Activated naive CD8-positive, alpha-beta T cell treated with anti-CD3 and anti-CD28 coated beads, Interleukin-2, amount 50 U/mL, for 16 hours (primary cell): ENCODE measurements around the gene CEP164.

Experiments
- DNase-seq: peaks from one replicate; pipeline ENCODE4 v3.0.0-alpha.2; 2020; ENCODE audit warnings: low read depth, low spot score

The CEP164 gene

GRCh38 chr11:117420598-117420997 lies 92.9 kb downstream of the CEP164 start:
- no peak for DNase-seq

GRCh38 chr11:117421041-117421440 lies 93.4 kb downstream of the CEP164 start:
- DNase-seq, result no peak

- DNase-seq, result no peak
Observed at GRCh38 chr11:117421476-117421875, 93.8 kb downstream of the CEP164 start.

GRCh38 chr11:117423046-117423575 lies 95.5 kb downstream of the CEP164 start:
- DNase-seq, result no peak

GRCh38 chr11:117424781-117425180 lies 97.1 kb downstream of the CEP164 start:
- DNase-seq, result no peak

- no peak for DNase-seq
Observed at GRCh38 chr11:117425679-117426296, 98.1 kb downstream of the CEP164 start.

GRCh38 chr11:117426297-117426685 lies 98.6 kb downstream of the CEP164 start:
- DNase-seq, result peak; percentile 47

GRCh38 chr11:117426941-117427340 lies 99.3 kb downstream of the CEP164 start:
- DNase-seq, result no peak

GRCh38 chr11:117427356-117427874 lies 99.8 kb downstream of the CEP164 start:
- no peak for DNase-seq

GRCh38 chr11:117428186-117428855 lies 100.7 kb downstream of the CEP164 start:
- no peak for DNase-seq

- no peak for DNase-seq
Observed at GRCh38 chr11:117428856-117429229, 101.2 kb downstream of the CEP164 start.

- DNase-seq, result no peak
Observed at GRCh38 chr11:117430293-117430955, 102.8 kb downstream of the CEP164 start.

- DNase-seq, result no peak
Observed at GRCh38 chr11:117431436-117431835, 103.8 kb downstream of the CEP164 start.

GRCh38 chr11:117433717-117434116 lies 106.1 kb downstream of the CEP164 start:
- DNase-seq, result no peak

GRCh38 chr11:117434481-117434880 lies 106.8 kb downstream of the CEP164 start:
- DNase-seq, result no peak

- no peak for DNase-seq
Observed at GRCh38 chr11:117435326-117435725, 107.7 kb downstream of the CEP164 start.

- no peak for DNase-seq
Observed at GRCh38 chr11:117437041-117437790, 109.6 kb downstream of the CEP164 start.

- DNase-seq, result no peak
Observed at GRCh38 chr11:117437791-117438130, 110.1 kb downstream of the CEP164 start.

- DNase-seq, result no peak
Observed at GRCh38 chr11:117438371-117439000, 110.8 kb downstream of the CEP164 start.

GRCh38 chr11:117439256-117439655 lies 111.6 kb downstream of the CEP164 start:
- no peak for DNase-seq

- no peak for DNase-seq
Observed at GRCh38 chr11:117440258-117440657, 112.6 kb downstream of the CEP164 start.
